Duodenal mucosa (tissue), 2 donors: ENCODE results near the gene METTL27.
"Not testable (repeated sequence)": the region's sequence is repeated elsewhere in the genome, so short reads cannot be mapped to it uniquely, and the experiment has no call there.

Source experiments
- H3K27ac ChIP-seq: one replicate; pipeline ENCODE4 v1.7.0; 2013; ENCODE audit warnings: low read depth, low read length
- H3K27me3 ChIP-seq, 2 donors: one replicate each; pipeline ENCODE4 v1.7.0; 2013; ENCODE audit warnings: low read length in 2 of 2, control low read depth in 1 of 2; ENCODE audit not compliant: insufficient read depth in 2 of 2, control insufficient read depth in 1 of 2
- H3K36me3 ChIP-seq, 2 donors: one replicate each; pipeline ENCODE4 v1.7.0; 2013; ENCODE audit warnings: low read length in 2 of 2, control low read depth in 1 of 2; ENCODE audit not compliant: insufficient read depth in 2 of 2, control insufficient read depth in 1 of 2
- H3K4me1 ChIP-seq, 2 donors: one replicate each; pipeline ENCODE4 v1.7.0; 2013; ENCODE audit warnings: low read length in 2 of 2, control low read depth in 1 of 2; ENCODE audit not compliant: insufficient read depth in 2 of 2, control insufficient read depth in 1 of 2
- H3K4me3 ChIP-seq, 2 donors: one replicate each; pipeline ENCODE4 v1.7.0; 2013; ENCODE audit warnings: low read length in 2 of 2, low read depth in 1 of 2
- H3K9ac ChIP-seq, 2 donors: one replicate each; pipeline ENCODE4 v1.7.0; 2013; ENCODE audit warnings: low read length in 2 of 2, low read depth in 1 of 2
- H3K9me3 ChIP-seq, 2 donors: one replicate each; pipeline ENCODE4 v1.7.0; 2013; ENCODE audit warnings: low read length in 2 of 2, control low read depth in 1 of 2; ENCODE audit not compliant: control insufficient read depth in 1 of 2

The METTL27 gene, protein sequence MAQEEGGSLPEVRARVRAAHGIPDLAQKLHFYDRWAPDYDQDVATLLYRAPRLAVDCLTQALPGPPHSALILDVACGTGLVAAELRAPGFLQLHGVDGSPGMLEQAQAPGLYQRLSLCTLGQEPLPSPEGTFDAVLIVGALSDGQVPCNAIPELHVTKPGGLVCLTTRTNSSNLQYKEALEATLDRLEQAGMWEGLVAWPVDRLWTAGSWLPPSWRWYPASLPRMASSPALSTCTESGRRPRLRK

DNA sequence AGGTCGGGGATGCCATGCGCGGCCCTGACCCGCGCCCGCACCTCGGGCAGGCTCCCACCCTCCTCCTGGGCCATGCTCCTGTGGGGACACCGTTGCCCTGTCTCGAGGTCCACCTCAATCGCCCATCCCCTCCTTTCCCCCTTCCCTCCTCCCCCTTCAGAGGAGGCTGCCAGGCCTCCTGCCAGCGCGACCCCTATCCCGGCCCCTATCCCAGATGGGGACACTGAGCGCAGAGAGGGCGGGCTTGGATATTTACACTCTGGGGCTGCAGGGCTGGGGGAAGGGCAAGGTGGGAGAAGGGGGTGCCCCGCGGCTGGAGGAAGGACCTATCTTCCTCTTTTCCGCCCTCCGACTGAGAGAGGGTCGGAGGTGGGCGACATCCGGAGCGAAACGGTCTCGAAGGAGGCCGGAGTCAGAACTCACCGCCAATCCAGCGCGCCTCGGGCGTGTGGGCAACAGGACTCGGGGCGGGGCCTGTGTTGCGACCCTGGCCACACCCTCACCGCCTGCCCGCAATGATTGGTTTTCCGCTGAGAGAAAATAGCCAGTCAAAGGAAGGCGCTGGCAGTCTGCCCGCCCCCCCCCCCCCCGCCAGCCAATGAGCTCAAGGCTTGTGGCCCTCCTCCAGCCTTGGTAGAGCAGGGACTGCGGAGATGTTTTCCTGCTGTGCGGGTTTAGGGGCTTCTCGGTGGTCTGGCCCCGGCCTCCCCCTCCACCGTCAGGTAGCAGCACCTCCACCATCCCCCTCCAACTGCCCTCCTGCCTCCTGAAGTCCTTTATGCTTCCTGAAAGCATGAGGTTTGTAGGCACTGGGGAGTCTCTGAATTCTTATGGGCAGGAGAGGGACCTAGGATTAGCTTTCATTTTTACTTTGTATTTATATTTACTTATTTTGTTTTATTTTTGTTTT is at the start of gene METTL27:
Gene METTL27 (minus strand): TSS at position 450 of the 910 bp plus-strand sequence. CDS start 376 bp downstream, at position 74.
- H3K36me3 ChIP-seq: no peaks in the 10 kb centered on the region

DNA sequence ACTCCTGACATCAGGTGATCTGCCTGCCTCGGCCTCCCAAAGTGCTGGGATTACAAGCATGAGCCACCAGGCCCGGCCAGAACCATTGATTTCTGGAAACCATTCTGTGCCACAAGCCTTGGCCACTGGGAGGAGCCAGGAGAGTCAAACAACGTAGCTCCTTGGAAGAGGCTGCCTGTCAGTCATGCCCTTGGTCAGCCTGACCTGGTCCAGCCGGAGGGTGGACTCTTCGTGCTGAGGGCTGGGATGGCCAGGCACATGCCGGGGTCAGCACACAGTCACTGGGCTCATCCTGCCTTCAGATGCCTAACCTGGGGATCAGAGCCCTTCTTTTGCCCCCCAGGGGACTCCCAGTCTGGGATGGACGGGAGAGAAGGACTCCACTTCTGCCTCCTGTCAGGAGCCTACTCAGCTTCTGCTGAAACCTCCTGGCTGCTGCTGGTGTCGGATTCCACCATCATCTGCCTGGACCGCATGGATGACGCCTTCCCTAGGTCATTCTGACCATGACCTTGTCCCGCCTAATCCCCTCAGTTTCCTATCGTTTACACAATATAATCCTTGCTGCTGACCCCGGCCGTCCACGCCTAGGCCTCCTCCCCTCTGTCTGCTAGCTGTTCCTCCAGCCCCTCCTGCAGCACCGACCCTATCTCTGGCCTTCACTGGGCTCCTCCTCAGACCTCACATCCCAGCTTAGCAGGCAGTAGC is 49.0 kb upstream of the METTL27 start:
- Histone ChIP-seq H3K9ac (no peak overlapping the region), H3K27ac (no peak overlapping the region), H3K27me3 (no peaks in the 10 kb centered on the region), H3K9me3 (no peaks in the 10 kb centered on the region), H3K4me3 (no peak overlapping the region), H3K4me1 (no peaks in the 10 kb centered on the region), H3K36me3 (no peaks in the 10 kb centered on the region)

More for the DNA sequence above, at the start of gene METTL27:
- peaks cover 5 to 12% of the 10 kb centered on the region in 2 donors for H3K4me1 ChIP-seq
- H3K9me3 ChIP-seq: no peaks in the 10 kb centered on the region
- H3K9ac ChIP-seq: peak within 1 kb of the TSS; percentile 67 to 80
- H3K27me3 ChIP-seq: no peaks in the 10 kb centered on the region
- no peak within 1 kb of the TSS for H3K27ac ChIP-seq
- H3K4me3 ChIP-seq: peak within 1 kb of the TSS; percentile 63 to 75

DNA sequence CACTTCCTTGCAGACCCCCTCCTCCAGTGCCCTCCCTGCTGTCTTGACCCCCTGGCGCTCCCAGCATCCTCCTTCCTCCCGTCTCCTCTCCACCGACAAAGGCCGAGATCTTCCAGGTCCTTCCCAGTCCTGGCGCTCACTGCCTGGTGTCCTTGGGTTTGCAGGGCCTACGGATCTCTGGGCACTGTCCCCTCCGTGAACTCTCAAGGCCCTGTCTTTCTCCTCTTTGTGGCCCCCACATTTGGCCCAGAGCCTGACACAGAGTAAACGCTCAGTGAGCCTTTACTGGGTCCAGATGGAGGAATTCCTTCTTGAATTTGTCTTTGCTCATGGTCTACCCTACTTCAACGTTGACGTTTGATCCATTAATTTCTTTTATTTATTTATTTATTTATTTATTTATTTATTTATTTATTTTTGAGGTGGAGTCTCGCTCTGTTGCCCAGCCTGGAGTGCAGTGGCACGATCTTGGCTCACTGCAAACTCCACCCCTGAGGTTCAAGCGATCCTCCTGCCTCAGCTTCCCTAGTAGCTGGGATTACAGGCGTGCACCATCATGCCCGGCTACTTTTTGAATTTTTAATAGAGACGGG is 48.3 kb upstream of the METTL27 start:
- Histone ChIP-seq H3K4me3 (no peak overlapping the region), H3K27ac (no peak overlapping the region), H3K27me3 (no peaks in the 10 kb centered on the region), H3K9ac (no peak overlapping the region), H3K9me3 (no peaks in the 10 kb centered on the region), H3K36me3 (no peaks in the 10 kb centered on the region), H3K4me1 (no peaks in the 10 kb centered on the region)

DNA sequence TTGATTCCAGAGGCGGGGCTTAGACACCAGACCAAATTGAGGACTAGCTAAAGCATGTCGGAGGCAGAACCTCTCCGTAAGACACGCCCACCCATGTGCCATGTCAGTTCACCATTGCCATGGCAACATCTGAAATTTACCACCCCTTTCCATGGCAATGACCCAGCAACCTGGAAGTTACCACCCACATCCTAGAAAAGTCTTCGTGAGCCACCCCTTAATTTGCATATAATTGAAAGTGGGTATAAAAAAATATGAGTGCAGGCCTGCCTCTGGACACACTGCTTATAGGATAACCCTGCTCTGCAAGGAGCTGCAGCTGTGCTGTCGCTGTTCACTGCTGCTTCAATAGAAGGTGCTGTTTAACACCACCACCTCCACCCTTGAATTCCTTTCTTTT is 46.6 kb upstream of the METTL27 start:
- H3K27me3 ChIP-seq: no peaks in the 10 kb centered on the region
- no peak overlapping the region for H3K9ac ChIP-seq
- H3K4me3 ChIP-seq: no peak overlapping the region
- H3K4me1 ChIP-seq: no peaks in the 10 kb centered on the region
- H3K27ac ChIP-seq: no peak overlapping the region
- H3K9me3 ChIP-seq: no peaks in the 10 kb centered on the region
- H3K36me3 ChIP-seq: no peaks in the 10 kb centered on the region

DNA sequence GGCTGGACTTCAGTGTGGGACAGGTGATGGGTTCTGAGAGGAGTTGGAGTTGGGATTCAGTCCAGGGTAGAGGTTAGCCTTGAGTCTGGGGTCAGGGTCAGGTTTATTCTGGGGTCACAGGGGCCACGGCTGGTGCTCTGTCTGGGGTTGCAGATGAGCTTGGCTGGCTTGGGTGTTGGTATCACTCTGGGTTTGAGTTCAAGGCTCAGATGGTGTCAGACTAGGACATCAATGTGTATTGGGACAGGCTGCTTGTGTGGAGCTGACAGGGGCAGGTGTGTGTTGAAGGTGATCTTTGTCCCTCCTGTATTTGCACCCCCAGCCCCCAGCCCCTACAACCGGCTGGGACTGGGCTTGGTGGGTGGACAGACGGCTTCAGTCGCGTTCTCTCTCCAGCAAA is 45.4 kb upstream of the METTL27 start:
- no peak overlapping the region for H3K27ac ChIP-seq
- H3K9me3 ChIP-seq: no peaks in the 10 kb centered on the region
- H3K9ac ChIP-seq: no peak overlapping the region
- no peaks in the 10 kb centered on the region for H3K4me1 ChIP-seq
- H3K27me3 ChIP-seq: no peaks in the 10 kb centered on the region
- no peak overlapping the region for H3K4me3 ChIP-seq
- H3K36me3 ChIP-seq: no peaks in the 10 kb centered on the region

DNA sequence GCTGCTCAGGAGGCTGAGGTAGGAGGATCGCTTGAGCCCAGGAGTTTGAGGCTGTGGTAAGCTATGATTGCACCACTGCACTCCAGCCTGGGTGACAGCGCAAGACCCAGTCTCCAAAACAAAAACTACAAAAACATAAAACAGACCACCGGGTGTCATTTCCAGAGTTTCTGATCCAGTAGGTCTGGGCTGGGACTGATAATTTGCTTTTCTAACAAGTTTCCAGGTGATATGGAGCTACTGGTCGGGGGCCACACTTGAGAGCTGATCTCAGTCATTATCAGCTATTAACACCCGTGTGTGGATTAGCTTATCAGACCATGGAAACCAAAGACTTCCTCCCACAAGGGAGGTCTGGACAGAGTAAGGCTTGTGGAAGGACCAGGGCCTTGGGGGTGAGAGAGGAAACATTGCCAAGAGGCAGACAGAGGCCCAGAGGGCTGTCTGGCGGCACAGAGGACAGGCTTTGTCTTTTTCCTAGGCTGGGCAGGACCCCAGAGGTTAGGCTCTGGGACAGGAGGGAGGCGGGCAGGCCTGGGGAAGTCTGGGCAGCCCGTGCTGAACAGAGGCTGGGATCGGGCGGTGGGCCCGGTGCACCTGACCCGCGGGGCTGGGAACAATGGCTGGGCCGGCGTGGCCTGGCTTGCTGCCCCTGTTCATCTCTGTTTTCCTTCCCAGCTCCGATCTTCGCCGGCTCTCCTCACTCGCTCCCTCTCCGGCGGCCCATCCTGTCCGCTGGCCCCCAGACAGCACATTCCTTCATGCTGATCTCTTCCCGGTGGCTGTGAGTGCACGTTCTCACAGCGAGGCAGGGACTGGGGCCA is 43.9 kb upstream of the METTL27 start:
- Histone ChIP-seq H3K4me1 (no peaks in the 10 kb centered on the region), H3K4me3 (no peak overlapping the region), H3K27ac (no peak overlapping the region)

DNA sequence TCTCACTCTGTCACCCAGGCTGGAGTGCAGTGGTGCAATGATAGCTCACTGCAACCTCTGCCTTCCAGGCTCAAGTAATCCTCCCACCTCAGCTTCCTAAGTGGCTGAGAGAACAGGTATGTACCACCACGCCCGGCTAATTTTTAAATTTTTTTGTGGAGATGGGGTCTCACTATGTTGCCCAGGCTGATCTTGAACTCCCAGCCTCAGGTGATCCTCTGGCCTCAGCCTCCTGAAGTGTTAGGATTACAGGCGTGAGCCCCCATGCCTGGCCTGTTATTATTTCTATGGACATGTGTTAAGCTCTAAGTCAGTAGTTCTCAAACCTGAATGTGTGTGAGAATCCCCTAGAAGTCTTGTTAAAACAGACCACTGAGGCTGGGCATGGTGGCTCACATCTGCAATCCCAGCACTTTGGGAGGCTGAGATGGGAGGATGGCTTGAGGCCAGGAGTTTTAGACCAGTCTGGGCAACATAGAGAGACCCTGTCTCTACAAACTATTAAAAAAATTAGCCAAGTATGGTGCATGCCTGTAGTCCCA is 43.2 kb upstream of the METTL27 start:
- no peaks in the 10 kb centered on the region for H3K4me1 ChIP-seq

More for the DNA sequence above, 43.9 kb upstream of the METTL27 start:
- Histone ChIP-seq H3K9me3 (no peaks in the 10 kb centered on the region), H3K36me3 (no peaks in the 10 kb centered on the region), H3K27me3 (peaks cover 0 to 3% of the 10 kb centered on the region in 2 donors), H3K9ac (no peak overlapping the region)

DNA sequence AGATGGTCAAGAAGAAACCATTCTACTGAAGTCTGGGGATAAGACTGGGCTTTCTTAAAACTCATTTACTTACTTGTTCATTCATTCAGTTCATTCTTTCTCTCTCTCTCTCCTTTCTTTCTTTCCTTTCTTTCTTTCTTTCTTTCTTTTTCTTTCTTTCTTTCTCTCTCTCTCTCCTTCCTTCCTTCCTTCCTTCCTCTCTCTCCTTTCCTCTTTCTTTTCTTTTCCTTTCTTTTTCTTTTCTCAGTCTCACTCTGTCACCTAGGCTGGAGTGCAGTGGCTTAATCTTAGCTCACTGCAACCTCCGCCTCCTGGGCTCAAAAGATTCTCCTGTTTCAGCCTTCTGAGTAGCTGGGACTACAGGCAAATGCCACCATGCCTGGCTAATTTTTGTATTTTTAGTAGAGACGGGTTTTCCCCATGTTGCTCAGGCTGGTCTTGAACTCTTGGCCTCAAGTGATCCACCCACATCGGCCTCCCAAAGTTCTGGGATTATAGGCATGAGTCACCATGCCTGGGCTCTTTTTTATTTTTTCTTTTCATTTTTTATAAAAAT is 42.6 kb upstream of the METTL27 start:
- not testable (repeated sequence) for H3K9ac ChIP-seq, H3K27me3 ChIP-seq, H3K4me1 ChIP-seq, H3K27ac ChIP-seq, H3K4me3 ChIP-seq, H3K9me3 ChIP-seq, H3K36me3 ChIP-seq

More for the DNA sequence above, 43.2 kb upstream of the METTL27 start:
- Histone ChIP-seq H3K9ac (no peak overlapping the region), H3K4me3 (no peak overlapping the region), H3K9me3 (no peaks in the 10 kb centered on the region), H3K27me3 (peaks cover 0 to 3% of the 10 kb centered on the region in 2 donors), H3K27ac (no peak overlapping the region), H3K36me3 (no peaks in the 10 kb centered on the region)

DNA sequence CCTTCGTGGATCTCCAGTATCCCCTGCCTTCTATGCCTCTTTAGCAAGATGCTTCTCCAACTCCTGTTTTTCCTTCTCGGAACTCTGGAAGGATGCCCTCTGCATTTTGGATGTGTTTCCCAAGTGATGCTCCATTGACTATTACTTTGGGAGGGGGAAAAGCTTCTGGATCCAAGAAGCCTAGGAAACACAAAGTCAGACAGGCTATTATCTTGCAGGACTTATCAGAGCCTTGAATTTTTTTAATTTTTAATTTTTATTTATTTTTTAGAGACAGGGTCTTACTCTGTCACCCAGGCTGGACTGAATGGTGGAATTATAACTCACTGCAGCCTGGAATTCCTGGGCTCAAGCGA is 39.7 kb upstream of the METTL27 start:
- Histone ChIP-seq H3K36me3 (no peaks in the 10 kb centered on the region), H3K27ac (no peak overlapping the region), H3K9me3 (no peaks in the 10 kb centered on the region), H3K4me3 (no peak overlapping the region), H3K27me3 (peaks cover 0 to 3% of the 10 kb centered on the region in 2 donors), H3K4me1 (no peaks in the 10 kb centered on the region), H3K9ac (no peak overlapping the region)
